CD4-positive, alpha-beta T cell treated with Interleukin-15 for 4 hours (primary cell): Measurements from ENCODE around the gene GRM1.

Source experiments
- DNase-seq: peaks from one replicate; pipeline ENCODE4 v3.0.0-alpha.2; 2020; ENCODE audit warnings: low spot score

Gene GRM1

GRCh38 chr6:146028851-146029572 is at the start of gene GRM1:
GRM1 (plus strand) TSS chr6:146029062; CDS start chr6:146029518, 456 bp downstream.
- DNase-seq = no peak

GRCh38 chr6:146009338-146009737 is 19.5 kb upstream of the GRM1 start:
- no peak for DNase-seq

- DNase-seq = no peak
Measured at GRCh38 chr6:146014233-146014632, 14.6 kb upstream of the GRM1 start.

- DNase-seq = no peak
Measured at GRCh38 chr6:146017672-146018071, 11.2 kb upstream of the GRM1 start.

GRCh38 chr6:146026873-146027272 is 2.0 kb upstream of the GRM1 start:
- DNase-seq = no peak

GRCh38 chr6:146027586-146028251 is 1.1 kb upstream of the GRM1 start:
- no peak for DNase-seq

- peak; percentile 2 for DNase-seq
Measured at GRCh38 chr6:146028252-146028795, 538 bp upstream of the GRM1 start.

- DNase-seq = no peak
Measured at GRCh38 chr6:146029573-146030184, 817 bp downstream of the GRM1 start.

GRCh38 chr6:146032387-146032786 is 3.5 kb downstream of the GRM1 start:
- DNase-seq = no peak

GRCh38 chr6:146040360-146040759 is 11.5 kb downstream of the GRM1 start:
- DNase-seq = no peak

- no peak for DNase-seq
Measured at GRCh38 chr6:146041282-146041681, 12.4 kb downstream of the GRM1 start.

- DNase-seq = no peak
Measured at GRCh38 chr6:146047371-146047770, 18.5 kb downstream of the GRM1 start.

GRCh38 chr6:146050168-146050567 is 21.3 kb downstream of the GRM1 start:
- DNase-seq = no peak

GRCh38 chr6:146056506-146056905 is 27.6 kb downstream of the GRM1 start:
- no peak for DNase-seq

GRCh38 chr6:146065690-146066089 is 36.8 kb downstream of the GRM1 start:
- no peak for DNase-seq

GRCh38 chr6:146066506-146066905 is 37.6 kb downstream of the GRM1 start:
- DNase-seq = no peak

GRCh38 chr6:146071781-146072180 is 42.9 kb downstream of the GRM1 start:
- DNase-seq = no peak

- no peak for DNase-seq
Measured at GRCh38 chr6:146077992-146078391, 49.1 kb downstream of the GRM1 start.

- DNase-seq = no peak
Measured at GRCh38 chr6:146087386-146087785, 58.5 kb downstream of the GRM1 start.

- DNase-seq = no peak
Measured at GRCh38 chr6:146090474-146090873, 61.6 kb downstream of the GRM1 start.

- DNase-seq = no peak
Measured at GRCh38 chr6:146092961-146093686, 64.3 kb downstream of the GRM1 start.

- no peak for DNase-seq
Measured at GRCh38 chr6:146095481-146095880, 66.6 kb downstream of the GRM1 start.
